ENCODE results near the gene CNIH1. TPM values are rescaled to one million over a fixed set of nuclear protein-coding genes. Genes with fewer than 3 reads are reported as not detected.

CNIH1 gene
- total RNA-seq, 1 experiment from 2014 or later: 80.7 TPM

DNA sequence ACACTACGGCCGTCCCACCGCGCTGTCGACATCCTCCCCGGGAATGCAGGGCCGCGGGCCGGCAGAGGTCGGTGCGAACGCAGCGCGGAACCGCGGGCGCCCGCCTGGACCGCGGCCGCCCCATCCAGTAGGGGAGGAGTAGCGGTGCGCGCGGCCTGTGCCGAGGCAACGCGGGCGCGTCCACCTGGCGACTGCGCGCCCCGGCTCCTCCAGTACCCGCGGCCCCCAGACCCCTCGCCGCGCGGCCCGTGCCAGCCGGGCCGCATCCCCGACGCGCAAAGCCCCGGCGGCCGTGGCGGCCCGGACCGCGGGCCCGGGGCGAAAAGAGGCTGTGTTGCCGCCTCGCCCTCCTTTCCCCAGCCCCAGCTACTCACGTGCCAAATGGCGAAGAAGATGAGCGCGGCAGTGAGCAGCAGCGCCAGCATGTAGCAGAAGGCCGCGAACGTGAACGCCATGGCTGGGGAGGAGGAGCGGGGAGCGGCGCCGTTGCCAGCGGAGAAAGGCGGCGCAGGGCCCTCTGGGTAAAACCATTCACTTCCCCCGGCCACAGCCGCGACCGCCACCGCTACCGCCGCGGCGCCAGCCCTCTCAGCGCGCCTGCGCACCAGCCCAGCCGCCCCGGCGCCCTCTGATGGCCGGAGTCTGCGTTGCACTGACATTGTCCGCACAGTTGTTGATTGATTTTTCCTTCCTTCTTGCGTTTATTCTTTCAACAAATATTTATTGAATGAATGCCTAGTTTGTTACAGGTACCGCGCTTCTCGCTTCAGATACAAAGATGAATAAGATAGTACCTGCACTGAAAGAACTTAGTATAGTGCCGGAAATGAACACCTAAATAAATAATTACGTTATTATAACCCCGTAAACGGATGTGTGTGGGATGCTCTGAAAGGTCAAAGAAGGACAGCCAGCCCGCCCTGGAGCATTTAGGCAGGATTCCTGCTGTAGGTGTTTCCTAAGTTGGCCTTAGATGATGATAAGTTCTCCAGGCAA is at the start of gene CNIH1 (continued):
- TF ChIP-seq, protein P1, sequence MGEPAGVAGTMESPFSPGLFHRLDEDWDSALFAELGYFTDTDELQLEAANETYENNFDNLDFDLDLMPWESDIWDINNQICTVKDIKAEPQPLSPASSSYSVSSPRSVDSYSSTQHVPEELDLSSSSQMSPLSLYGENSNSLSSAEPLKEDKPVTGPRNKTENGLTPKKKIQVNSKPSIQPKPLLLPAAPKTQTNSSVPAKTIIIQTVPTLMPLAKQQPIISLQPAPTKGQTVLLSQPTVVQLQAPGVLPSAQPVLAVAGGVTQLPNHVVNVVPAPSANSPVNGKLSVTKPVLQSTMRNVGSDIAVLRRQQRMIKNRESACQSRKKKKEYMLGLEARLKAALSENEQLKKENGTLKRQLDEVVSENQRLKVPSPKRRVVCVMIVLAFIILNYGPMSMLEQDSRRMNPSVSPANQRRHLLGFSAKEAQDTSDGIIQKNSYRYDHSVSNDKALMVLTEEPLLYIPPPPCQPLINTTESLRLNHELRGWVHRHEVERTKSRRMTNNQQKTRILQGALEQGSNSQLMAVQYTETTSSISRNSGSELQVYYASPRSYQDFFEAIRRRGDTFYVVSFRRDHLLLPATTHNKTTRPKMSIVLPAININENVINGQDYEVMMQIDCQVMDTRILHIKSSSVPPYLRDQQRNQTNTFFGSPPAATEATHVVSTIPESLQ (CRISPR knock-in tag; IDR thresholded peaks at IDR 0.05): no peak
- TF ChIP-seq ETV6 (CRISPR knock-in tag; IDR thresholded peaks at IDR 0.05): peak; percentile 48; the same call in 1 of the 2 replicates
- peak; percentile 27; the same call in 1 of the 2 replicates for TF ChIP-seq CREM (CRISPR knock-in tag; IDR thresholded peaks at IDR 0.05)
- no peak for TF ChIP-seq IRF2 (CRISPR knock-in tag; IDR thresholded peaks at IDR 0.05; ENCODE audit: borderline replicate concordance, low read depth)
- TF ChIP-seq FOXJ3 (CRISPR knock-in tag; IDR thresholded peaks at IDR 0.05; ENCODE audit: borderline replicate concordance): no peak

DNA sequence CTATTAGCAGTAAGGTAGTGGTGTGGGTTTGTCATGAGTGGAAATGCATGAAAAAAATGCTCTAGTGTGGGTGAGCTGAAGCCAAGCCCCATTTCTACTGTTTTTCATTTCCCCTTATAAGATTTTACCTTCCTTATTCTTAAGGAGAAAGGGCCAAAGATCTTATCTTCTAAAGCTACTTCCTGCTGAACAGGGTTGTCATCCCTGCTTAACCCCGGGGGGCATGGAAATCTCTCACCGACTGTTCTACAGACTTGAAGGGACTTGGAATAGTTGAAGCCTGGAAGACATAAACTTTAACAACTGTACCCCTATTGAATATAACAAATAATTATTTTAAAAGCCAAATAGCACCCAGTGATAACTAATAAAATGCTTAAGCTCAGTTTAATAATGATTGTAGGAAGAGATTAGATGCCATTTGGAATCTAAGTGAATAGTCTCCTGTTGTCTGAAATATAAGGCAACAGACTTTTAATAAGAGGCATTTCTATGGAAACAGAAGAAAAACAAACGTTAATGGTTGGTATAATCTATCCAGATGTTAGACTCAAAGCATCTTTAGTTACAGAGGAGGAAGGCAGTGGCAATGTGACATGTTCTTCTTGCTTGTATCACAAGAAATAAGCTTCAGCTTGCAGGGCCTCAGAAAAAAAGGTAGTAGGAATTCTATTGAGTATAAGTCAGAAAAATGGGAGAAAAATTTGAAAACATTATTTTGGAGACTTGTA is 49.4 kb upstream of the CNIH1 start:
- Mint-ChIP-seq H3K27ac (no peak overlapping the region), H3K36me3 (no peaks in the 10 kb centered on the region), H3K4me1 (peaks cover 43% of the 10 kb centered on the region), H3K4me3 (peak overlapping the region; percentile 20; the same call in 1 of the 2 replicates), H3K27me3 (ENCODE audit: low read depth) (no peaks in the 10 kb centered on the region), H3K9me3 (no peaks in the 10 kb centered on the region)
- ATAC-seq: no peak
- no peak for DNase-seq (ENCODE audit: low spot score)
- ChIA-PET POLR2A (interaction anchor here (0.6 kb wide), 1 partner anchor 76 kb away, joined by 3 read pairs; no protein-coding TSS in a partner anchor), CTCF (interaction anchor here (0.5 kb wide), 1 partner anchor 1044 kb away, joined by 3 read pairs; no protein-coding TSS in a partner anchor)
- TF ChIP-seq, protein P2, sequence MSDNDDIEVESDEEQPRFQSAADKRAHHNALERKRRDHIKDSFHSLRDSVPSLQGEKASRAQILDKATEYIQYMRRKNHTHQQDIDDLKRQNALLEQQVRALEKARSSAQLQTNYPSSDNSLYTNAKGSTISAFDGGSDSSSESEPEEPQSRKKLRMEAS (CRISPR knock-in tag; IDR thresholded peaks at IDR 0.05): no peak
- TF ChIP-seq, protein P3, sequence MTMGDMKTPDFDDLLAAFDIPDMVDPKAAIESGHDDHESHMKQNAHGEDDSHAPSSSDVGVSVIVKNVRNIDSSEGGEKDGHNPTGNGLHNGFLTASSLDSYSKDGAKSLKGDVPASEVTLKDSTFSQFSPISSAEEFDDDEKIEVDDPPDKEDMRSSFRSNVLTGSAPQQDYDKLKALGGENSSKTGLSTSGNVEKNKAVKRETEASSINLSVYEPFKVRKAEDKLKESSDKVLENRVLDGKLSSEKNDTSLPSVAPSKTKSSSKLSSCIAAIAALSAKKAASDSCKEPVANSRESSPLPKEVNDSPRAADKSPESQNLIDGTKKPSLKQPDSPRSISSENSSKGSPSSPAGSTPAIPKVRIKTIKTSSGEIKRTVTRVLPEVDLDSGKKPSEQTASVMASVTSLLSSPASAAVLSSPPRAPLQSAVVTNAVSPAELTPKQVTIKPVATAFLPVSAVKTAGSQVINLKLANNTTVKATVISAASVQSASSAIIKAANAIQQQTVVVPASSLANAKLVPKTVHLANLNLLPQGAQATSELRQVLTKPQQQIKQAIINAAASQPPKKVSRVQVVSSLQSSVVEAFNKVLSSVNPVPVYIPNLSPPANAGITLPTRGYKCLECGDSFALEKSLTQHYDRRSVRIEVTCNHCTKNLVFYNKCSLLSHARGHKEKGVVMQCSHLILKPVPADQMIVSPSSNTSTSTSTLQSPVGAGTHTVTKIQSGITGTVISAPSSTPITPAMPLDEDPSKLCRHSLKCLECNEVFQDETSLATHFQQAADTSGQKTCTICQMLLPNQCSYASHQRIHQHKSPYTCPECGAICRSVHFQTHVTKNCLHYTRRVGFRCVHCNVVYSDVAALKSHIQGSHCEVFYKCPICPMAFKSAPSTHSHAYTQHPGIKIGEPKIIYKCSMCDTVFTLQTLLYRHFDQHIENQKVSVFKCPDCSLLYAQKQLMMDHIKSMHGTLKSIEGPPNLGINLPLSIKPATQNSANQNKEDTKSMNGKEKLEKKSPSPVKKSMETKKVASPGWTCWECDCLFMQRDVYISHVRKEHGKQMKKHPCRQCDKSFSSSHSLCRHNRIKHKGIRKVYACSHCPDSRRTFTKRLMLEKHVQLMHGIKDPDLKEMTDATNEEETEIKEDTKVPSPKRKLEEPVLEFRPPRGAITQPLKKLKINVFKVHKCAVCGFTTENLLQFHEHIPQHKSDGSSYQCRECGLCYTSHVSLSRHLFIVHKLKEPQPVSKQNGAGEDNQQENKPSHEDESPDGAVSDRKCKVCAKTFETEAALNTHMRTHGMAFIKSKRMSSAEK (CRISPR knock-in tag; IDR thresholded peaks at IDR 0.05; ENCODE audit: borderline replicate concordance): no peak
- TF ChIP-seq, protein P4, sequence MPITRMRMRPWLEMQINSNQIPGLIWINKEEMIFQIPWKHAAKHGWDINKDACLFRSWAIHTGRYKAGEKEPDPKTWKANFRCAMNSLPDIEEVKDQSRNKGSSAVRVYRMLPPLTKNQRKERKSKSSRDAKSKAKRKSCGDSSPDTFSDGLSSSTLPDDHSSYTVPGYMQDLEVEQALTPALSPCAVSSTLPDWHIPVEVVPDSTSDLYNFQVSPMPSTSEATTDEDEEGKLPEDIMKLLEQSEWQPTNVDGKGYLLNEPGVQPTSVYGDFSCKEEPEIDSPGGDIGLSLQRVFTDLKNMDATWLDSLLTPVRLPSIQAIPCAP (CRISPR knock-in tag; IDR thresholded peaks at IDR 0.05): no peak
- TF ChIP-seq RORB (CRISPR knock-in tag; IDR thresholded peaks at IDR 0.05) (no peak), MYBL2 (CRISPR knock-in tag; IDR thresholded peaks at IDR 0.05) (no peak), OVOL2 (CRISPR knock-in tag; IDR thresholded peaks at IDR 0.05; ENCODE audit: borderline replicate concordance) (no peak), KAT7 (CRISPR knock-in tag; IDR thresholded peaks at IDR 0.05; ENCODE audit: borderline replicate concordance) (no peak), SOX15 (CRISPR knock-in tag; IDR thresholded peaks at IDR 0.05) (no peak), TEAD4 (CRISPR knock-in tag; IDR thresholded peaks at IDR 0.05) (no peak), SP1 (CRISPR knock-in tag; conservative IDR thresholded peaks at IDR 0.05) (no peak), ZNF138 (CRISPR knock-in tag; conservative IDR thresholded peaks at IDR 0.05) (no peak)
- TF ChIP-seq, protein P5, sequence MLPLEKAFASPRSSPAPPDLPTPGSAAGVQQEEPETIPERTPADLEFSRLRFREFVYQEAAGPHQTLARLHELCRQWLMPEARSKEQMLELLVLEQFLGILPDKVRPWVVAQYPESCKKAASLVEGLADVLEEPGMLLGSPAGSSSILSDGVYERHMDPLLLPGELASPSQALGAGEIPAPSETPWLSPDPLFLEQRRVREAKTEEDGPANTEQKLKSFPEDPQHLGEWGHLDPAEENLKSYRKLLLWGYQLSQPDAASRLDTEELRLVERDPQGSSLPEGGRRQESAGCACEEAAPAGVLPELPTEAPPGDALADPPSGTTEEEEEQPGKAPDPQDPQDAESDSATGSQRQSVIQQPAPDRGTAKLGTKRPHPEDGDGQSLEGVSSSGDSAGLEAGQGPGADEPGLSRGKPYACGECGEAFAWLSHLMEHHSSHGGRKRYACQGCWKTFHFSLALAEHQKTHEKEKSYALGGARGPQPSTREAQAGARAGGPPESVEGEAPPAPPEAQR (CRISPR knock-in tag; IDR thresholded peaks at IDR 0.05): no peak
- TF ChIP-seq, protein P6, sequence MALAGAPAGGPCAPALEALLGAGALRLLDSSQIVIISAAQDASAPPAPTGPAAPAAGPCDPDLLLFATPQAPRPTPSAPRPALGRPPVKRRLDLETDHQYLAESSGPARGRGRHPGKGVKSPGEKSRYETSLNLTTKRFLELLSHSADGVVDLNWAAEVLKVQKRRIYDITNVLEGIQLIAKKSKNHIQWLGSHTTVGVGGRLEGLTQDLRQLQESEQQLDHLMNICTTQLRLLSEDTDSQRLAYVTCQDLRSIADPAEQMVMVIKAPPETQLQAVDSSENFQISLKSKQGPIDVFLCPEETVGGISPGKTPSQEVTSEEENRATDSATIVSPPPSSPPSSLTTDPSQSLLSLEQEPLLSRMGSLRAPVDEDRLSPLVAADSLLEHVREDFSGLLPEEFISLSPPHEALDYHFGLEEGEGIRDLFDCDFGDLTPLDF (CRISPR knock-in tag; IDR thresholded peaks at IDR 0.05): no peak
- TF ChIP-seq, protein P7, sequence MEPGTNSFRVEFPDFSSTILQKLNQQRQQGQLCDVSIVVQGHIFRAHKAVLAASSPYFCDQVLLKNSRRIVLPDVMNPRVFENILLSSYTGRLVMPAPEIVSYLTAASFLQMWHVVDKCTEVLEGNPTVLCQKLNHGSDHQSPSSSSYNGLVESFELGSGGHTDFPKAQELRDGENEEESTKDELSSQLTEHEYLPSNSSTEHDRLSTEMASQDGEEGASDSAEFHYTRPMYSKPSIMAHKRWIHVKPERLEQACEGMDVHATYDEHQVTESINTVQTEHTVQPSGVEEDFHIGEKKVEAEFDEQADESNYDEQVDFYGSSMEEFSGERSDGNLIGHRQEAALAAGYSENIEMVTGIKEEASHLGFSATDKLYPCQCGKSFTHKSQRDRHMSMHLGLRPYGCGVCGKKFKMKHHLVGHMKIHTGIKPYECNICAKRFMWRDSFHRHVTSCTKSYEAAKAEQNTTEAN (CRISPR knock-in tag; IDR thresholded peaks at IDR 0.05): no peak

All from WTC11 (cell line).